ENCODE data around the gene PIAS2. TPM values are rescaled to one million over a fixed set of nuclear protein-coding genes. Genes with fewer than 3 reads are reported as not detected.
A peak's percentile ranks its signal among the peaks of the same experiment; 100 is the strongest.

Gene PIAS2
- total and polyA plus RNA-seq, 2 of the 13 experiments (the other 11 are each of a cell fraction or from before 2014, with no cell fraction given) = 12.2 to 12.7 TPM

DNA sequence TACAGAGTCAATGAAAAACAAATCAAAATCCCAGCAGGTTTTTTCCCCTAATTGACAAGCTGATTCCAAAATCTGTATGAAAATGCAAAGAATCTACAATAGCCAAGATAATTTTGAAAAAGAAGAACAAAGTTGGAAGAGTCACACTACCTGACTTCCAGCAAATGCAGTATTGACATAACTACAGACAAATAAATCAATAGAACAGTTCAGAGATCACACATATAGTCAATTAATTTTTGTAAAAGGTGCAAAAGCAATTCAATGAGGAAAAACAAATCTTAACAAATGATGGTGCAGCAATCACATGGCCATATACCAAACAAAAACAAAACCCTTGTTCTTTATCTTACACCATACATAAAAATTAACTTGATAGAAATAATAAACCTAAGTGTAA, 85.9 kb downstream of the PIAS2 start:
- H3K9me3 ChIP-seq (ENCODE audit: low read length) = no peaks in the 10 kb centered on the region
- no peaks in the 10 kb centered on the region for H3K27me3 ChIP-seq (ENCODE audit: control insufficient read depth in 1 of 2, insufficient read depth in 2 of 2, low read length in 2 of 2)
- H3K4me1 ChIP-seq (ENCODE audit: insufficient read depth, low read length) = peaks cover 15% of the 10 kb centered on the region
- in situ Hi-C loops (cut with HindIII; ENCODE audit: extremely low pct_ligation_motif_present, low pct_unique_long_range_greater_than_20kb) = no loop called here
- no peaks in the 10 kb centered on the region for H3K79me2 ChIP-seq (ENCODE audit: insufficient read depth, low read length)
- no TSS peak for BruUV-seq (replicated peaks)
- ChIA-PET POLR2A (no interaction called here), CTCF (ENCODE audit: low intra/inter-chr PET ratio, low total read pairs) (no interaction called here)
- peaks cover 3 to 38% of the 10 kb centered on the region in 2 experiments; a peak in 4 of 5 replicates for H3K36me3 ChIP-seq (replicated peaks in 1 of 2; ENCODE audit: control insufficient read depth in 1 of 2, insufficient read depth in 2 of 2, low read length in 2 of 2)
- H3K9ac ChIP-seq (ENCODE audit: insufficient read depth, low read depth, low read length) = no peak overlapping the region
- ATAC-seq (no peak), DNase-seq (ENCODE audit: low spot score) (no peak), FAIRE-seq (no peak)
- no peak overlapping the region for H3K4me2 ChIP-seq (ENCODE audit: low read depth, low read length)
- intact Hi-C loops (cut with micrococcal nuclease; ENCODE audit: unreplicated experiment) = no loop called here
- H4K20me1 ChIP-seq (ENCODE audit: insufficient read depth, low read length) = no peaks in the 10 kb centered on the region
- no peak overlapping the region for H2AFZ ChIP-seq (ENCODE audit: low read length)
- H3K4me3 ChIP-seq (replicated peaks in 1 of 3; ENCODE audit: insufficient read depth in 1 of 3, low read depth in 2 of 3, low read length in 3 of 3) = no peak overlapping the region
- H3K27ac ChIP-seq (ENCODE audit: extremely low read length, insufficient read depth, low read length) = no peak overlapping the region
- TF ChIP-seq FOXA3 (CRISPR knock-in tag; IDR thresholded peaks at IDR 0.05) (0 out of 2 replicates have a peak, but pooled peaks have one; percentile 37), GATAD2A (CRISPR knock-in tag; IDR thresholded peaks at IDR 0.05) (0 out of 2 replicates have a peak, but pooled peaks have one; percentile 32), MIXL1 (CRISPR knock-in tag; IDR thresholded peaks at IDR 0.05) (peak; percentile 53; the same call in 1 of the 2 replicates), ONECUT2 (CRISPR knock-in tag; IDR thresholded peaks at IDR 0.05) (peak; percentile 56; the same call in 1 of the 2 replicates), HNF4A (CRISPR knock-in tag; IDR thresholded peaks at IDR 0.05) (peak; percentile 45; the same call in 1 of the 2 replicates), RXRB (CRISPR knock-in tag; IDR thresholded peaks at IDR 0.05; ENCODE audit: borderline replicate concordance) (no peak), KAT8 (CRISPR knock-in tag; IDR thresholded peaks at IDR 0.05) (no peak), ZNF773 (CRISPR knock-in tag; IDR thresholded peaks at IDR 0.05; ENCODE audit: borderline replicate concordance) (no peak), SATB2 (CRISPR knock-in tag; IDR thresholded peaks at IDR 0.05) (no peak), HNF4G (IDR thresholded peaks at IDR 0.05; ENCODE audit: borderline replicate concordance, low read depth, low read length) (no peak), HNF4G (CRISPR knock-in tag; IDR thresholded peaks at IDR 0.05; ENCODE audit: borderline replicate concordance, low read depth) (no peak), KAT7 (CRISPR knock-in tag; IDR thresholded peaks at IDR 0.05; ENCODE audit: borderline replicate concordance) (no peak), ZSCAN25 (CRISPR knock-in tag; IDR thresholded peaks at IDR 0.05) (no peak), KAT2B (IDR thresholded peaks at IDR 0.05; ENCODE audit: borderline replicate concordance, low read depth, low read length) (peak; percentile 87), FOXP1 (IDR thresholded peaks at IDR 0.05) (no peak), FOXP1 (CRISPR knock-in tag; IDR thresholded peaks at IDR 0.05) (0 out of 2 replicates have a peak, but pooled peaks have one; percentile 41), NCOR1 (IDR thresholded peaks at IDR 0.05; ENCODE audit: borderline replicate concordance, low read length) (peak; percentile 24; the same call in 1 of the 2 replicates)
- TF ChIP-seq, protein P1, sequence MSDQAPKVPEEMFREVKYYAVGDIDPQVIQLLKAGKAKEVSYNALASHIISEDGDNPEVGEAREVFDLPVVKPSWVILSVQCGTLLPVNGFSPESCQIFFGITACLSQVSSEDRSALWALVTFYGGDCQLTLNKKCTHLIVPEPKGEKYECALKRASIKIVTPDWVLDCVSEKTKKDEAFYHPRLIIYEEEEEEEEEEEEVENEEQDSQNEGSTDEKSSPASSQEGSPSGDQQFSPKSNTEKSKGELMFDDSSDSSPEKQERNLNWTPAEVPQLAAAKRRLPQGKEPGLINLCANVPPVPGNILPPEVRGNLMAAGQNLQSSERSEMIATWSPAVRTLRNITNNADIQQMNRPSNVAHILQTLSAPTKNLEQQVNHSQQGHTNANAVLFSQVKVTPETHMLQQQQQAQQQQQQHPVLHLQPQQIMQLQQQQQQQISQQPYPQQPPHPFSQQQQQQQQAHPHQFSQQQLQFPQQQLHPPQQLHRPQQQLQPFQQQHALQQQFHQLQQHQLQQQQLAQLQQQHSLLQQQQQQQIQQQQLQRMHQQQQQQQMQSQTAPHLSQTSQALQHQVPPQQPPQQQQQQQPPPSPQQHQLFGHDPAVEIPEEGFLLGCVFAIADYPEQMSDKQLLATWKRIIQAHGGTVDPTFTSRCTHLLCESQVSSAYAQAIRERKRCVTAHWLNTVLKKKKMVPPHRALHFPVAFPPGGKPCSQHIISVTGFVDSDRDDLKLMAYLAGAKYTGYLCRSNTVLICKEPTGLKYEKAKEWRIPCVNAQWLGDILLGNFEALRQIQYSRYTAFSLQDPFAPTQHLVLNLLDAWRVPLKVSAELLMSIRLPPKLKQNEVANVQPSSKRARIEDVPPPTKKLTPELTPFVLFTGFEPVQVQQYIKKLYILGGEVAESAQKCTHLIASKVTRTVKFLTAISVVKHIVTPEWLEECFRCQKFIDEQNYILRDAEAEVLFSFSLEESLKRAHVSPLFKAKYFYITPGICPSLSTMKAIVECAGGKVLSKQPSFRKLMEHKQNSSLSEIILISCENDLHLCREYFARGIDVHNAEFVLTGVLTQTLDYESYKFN (CRISPR knock-in tag; conservative IDR thresholded peaks at IDR 0.05) = peak; percentile 38; the same call in 1 of the 2 replicates
- TF ChIP-seq, protein P2, sequence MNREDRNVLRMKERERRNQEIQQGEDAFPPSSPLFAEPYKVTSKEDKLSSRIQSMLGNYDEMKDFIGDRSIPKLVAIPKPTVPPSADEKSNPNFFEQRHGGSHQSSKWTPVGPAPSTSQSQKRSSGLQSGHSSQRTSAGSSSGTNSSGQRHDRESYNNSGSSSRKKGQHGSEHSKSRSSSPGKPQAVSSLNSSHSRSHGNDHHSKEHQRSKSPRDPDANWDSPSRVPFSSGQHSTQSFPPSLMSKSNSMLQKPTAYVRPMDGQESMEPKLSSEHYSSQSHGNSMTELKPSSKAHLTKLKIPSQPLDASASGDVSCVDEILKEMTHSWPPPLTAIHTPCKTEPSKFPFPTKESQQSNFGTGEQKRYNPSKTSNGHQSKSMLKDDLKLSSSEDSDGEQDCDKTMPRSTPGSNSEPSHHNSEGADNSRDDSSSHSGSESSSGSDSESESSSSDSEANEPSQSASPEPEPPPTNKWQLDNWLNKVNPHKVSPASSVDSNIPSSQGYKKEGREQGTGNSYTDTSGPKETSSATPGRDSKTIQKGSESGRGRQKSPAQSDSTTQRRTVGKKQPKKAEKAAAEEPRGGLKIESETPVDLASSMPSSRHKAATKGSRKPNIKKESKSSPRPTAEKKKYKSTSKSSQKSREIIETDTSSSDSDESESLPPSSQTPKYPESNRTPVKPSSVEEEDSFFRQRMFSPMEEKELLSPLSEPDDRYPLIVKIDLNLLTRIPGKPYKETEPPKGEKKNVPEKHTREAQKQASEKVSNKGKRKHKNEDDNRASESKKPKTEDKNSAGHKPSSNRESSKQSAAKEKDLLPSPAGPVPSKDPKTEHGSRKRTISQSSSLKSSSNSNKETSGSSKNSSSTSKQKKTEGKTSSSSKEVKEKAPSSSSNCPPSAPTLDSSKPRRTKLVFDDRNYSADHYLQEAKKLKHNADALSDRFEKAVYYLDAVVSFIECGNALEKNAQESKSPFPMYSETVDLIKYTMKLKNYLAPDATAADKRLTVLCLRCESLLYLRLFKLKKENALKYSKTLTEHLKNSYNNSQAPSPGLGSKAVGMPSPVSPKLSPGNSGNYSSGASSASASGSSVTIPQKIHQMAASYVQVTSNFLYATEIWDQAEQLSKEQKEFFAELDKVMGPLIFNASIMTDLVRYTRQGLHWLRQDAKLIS (CRISPR knock-in tag; IDR thresholded peaks at IDR 0.05) = no peak
